GM12878 (cell line): Measurements from ENCODE around the gene GPC5. TPM values are rescaled to one million over a fixed set of nuclear protein-coding genes. Genes with fewer than 3 reads are reported as not detected.

Source experiments
- ATAC-seq: fragments of 200-7000 bp; cut with Tn5 transposase; 3 replicates; pipeline ENCODE4 v1.9.1; 2020; ENCODE audit warnings: mild to moderate bottlenecking, moderate library complexity
- BruUV-seq: library from RNA; stranded (reverse); fragments of 400-500 nt; replicated peaks from 2 replicates; lab custom pipeline; 2021; lab: Mats Ljungman, UMichigan
- CTCF ChIA-PET: fragments of 300-600 bp; sonication (Branson Sonifier 250); formaldehyde crosslinking; extraction: SDS; loops from one replicate; lab custom pipeline; 2021; ENCODE audit warnings: inconsistent platforms; lab: Yijun Ruan, JAX
- POLR2A ChIA-PET: fragments of 350-600 bp; formaldehyde crosslinking; extraction: SDS; loops from one replicate; lab custom pipeline; 2021; ENCODE audit warnings: inconsistent platforms; lab: Charles Lee
- RAD21 ChIA-PET: fragments of 300-600 bp; sonication (Branson Sonifier 250); formaldehyde crosslinking; loops from one replicate; lab custom pipeline; 2023; ENCODE audit warnings: antibody characterized with exemption; ENCODE audit not compliant: unreplicated experiment; lab: Charles Lee
- SMC1A ChIA-PET: fragments of 300-600 bp; sonication (Branson Sonifier 250); formaldehyde crosslinking; loops from one replicate; lab custom pipeline; 2023; ENCODE audit not compliant: unreplicated experiment, uncharacterized antibody; lab: Charles Lee
- DNase-seq: peaks from one replicate; pipeline ENCODE4 v3.0.0-alpha.2; 2011; ENCODE audit warnings: low read depth, low spot score
- FAIRE-seq: peaks from 3 replicates; lab custom pipeline; 2011; peaks lifted over from hg19 to GRCh38; lab: Jason Lieb, UNC
- H2AFZ ChIP-seq: 2 replicates; pipeline ENCODE4 v1.6.0; 2011; ENCODE audit warnings: low read depth, low read length, control low read depth; ENCODE audit not compliant: control insufficient read depth
- H3K27ac ChIP-seq: 2 replicates; pipeline ENCODE4 v1.5.1; 2011; ENCODE audit warnings: control low read depth; ENCODE audit not compliant: control insufficient read depth, insufficient read depth
- H3K27me3 ChIP-seq, 2 experiments: replicated peaks in 1 of 2; 2 replicates each; pipeline versions ENCODE4 v1.6.0 to v1.6.1; 2011; ENCODE audit warnings: low read length in 1 of 2; ENCODE audit not compliant: control insufficient read depth in 2 of 2, insufficient read depth in 2 of 2
- H3K36me3 ChIP-seq, 2 experiments: 2 replicates each; pipeline ENCODE4 v1.5.1; 2011; ENCODE audit warnings: low read length in 1 of 2; ENCODE audit not compliant: control insufficient read depth in 2 of 2, insufficient read depth in 2 of 2
- H3K4me1 ChIP-seq: 2 replicates; pipeline ENCODE4 v1.6.1; 2011; ENCODE audit warnings: mild to moderate bottlenecking, low read length, moderate library complexity, mixed read lengths; ENCODE audit not compliant: control insufficient read depth, insufficient read depth
- H3K4me2 ChIP-seq: 2 replicates; pipeline ENCODE4 v1.6.0; 2011; ENCODE audit warnings: control low read depth; ENCODE audit not compliant: control insufficient read depth, insufficient read depth
- H3K4me3 ChIP-seq: fragments of 200-600 bp; sonication (generic); 2 replicates; pipeline ENCODE4 v1.5.1; 2016
- H3K79me2 ChIP-seq: 2 replicates; pipeline ENCODE4 v1.6.0; 2011; ENCODE audit warnings: low read length; ENCODE audit not compliant: control insufficient read depth, insufficient read depth
- H3K9ac ChIP-seq: 2 replicates; pipeline ENCODE4 v1.8.0; 2011; ENCODE audit warnings: low read length, control low read depth, mixed read lengths; ENCODE audit not compliant: control insufficient read depth, insufficient read depth
- H3K9me3 ChIP-seq: replicated peaks from 3 replicates; pipeline ENCODE4 v1.5.1; 2011; ENCODE audit warnings: mild to moderate bottlenecking, low read length; ENCODE audit not compliant: control insufficient read depth, insufficient read depth
- H4K20me1 ChIP-seq: 2 replicates; pipeline ENCODE4 v1.6.0; 2011; ENCODE audit not compliant: control insufficient read depth, insufficient read depth
- BRCA1 ChIP-seq: IDR thresholded peaks from 2 replicates; pipeline ENCODE4 v1.6.1; 2011; ENCODE audit warnings: low read depth, low read length, improper control_type of control experiment
- EED ChIP-seq: sonication (generic); IDR thresholded peaks from 2 replicates; pipeline ENCODE4 v1.6.1; 2016; ENCODE audit warnings: antibody characterized with exemption, low read depth
- EZH2 ChIP-seq: IDR thresholded peaks from 2 replicates; pipeline ENCODE4 v1.6.1; 2012; ENCODE audit warnings: low read depth, mild to moderate bottlenecking, control low read depth, inconsistent platforms, low read length, borderline replicate concordance; ENCODE audit not compliant: control insufficient read depth
- IRF5 ChIP-seq: fragments of 450-650 bp; IDR thresholded peaks from 2 replicates; pipeline ENCODE4 v1.6.1; 2017; ENCODE audit warnings: borderline replicate concordance
- JUND ChIP-seq: IDR thresholded peaks from 2 replicates; pipeline ENCODE4 v1.6.1; 2012; ENCODE audit warnings: low read depth, mild to moderate bottlenecking, low read length, improper control_type of control experiment, moderate library complexity
- NFYA ChIP-seq: IDR thresholded peaks from 2 replicates; pipeline ENCODE4 v1.6.1; 2011; ENCODE audit warnings: low read depth, mild to moderate bottlenecking, low read length, improper control_type of control experiment, borderline replicate concordance
- RAD21 ChIP-seq: IDR thresholded peaks from 2 replicates; pipeline ENCODE4 v1.6.1; 2011; ENCODE audit warnings: mild to moderate bottlenecking, low read depth, low read length, moderate library complexity; ENCODE audit not compliant: insufficient read depth
- RFX5 ChIP-seq: IDR thresholded peaks from 2 replicates; pipeline ENCODE4 v1.6.1; 2011; ENCODE audit warnings: low read depth, low read length, improper control_type of control experiment
- SIX5 ChIP-seq: IDR thresholded peaks from 2 replicates; pipeline ENCODE4 v1.6.1; 2011; ENCODE audit warnings: mild to moderate bottlenecking, low read depth, low read length, moderate library complexity; ENCODE audit not compliant: severe bottlenecking
- SP1 ChIP-seq: IDR thresholded peaks from one replicate; pipeline ENCODE4 v1.6.1; 2011; ENCODE audit warnings: low read depth, low read length
- SPI1 ChIP-seq: IDR thresholded peaks from 2 replicates; pipeline ENCODE4 v1.6.1; 2011; ENCODE audit warnings: low read depth, mild to moderate bottlenecking, low read length, moderate library complexity, borderline replicate concordance; ENCODE audit not compliant: insufficient read depth
- TAF1 ChIP-seq: IDR thresholded peaks from 2 replicates; pipeline ENCODE4 v1.6.1; 2011; ENCODE audit warnings: mild to moderate bottlenecking, low read depth, low read length, borderline replicate concordance
- ZNF274 ChIP-seq: IDR thresholded peaks from one replicate; pipeline ENCODE4 v1.8.0; 2011; ENCODE audit not compliant: insufficient read length, insufficient read depth
- WGBS: methylation state at CpG from one replicate; pipeline ENCODE4 v1.1.6; 2016; ENCODE audit warnings: low lambda C conversion rate; ENCODE audit not compliant: insufficient replicate concordance, insufficient coverage; ENCODE audit errors: missing lambda C conversion rate; 5-methylcytosine and 5-hydroxymethylcytosine counted together
- in situ Hi-C: fragments of 300-500 bp; cut with MboI; formaldehyde crosslinking; loops from 9 replicates; pipeline ENCODE4 v1.14.3; 2018; ENCODE audit warnings: mixed read lengths
- intact Hi-C: fragments of 100-400 bp; cut with micrococcal nuclease; formaldehyde crosslinking; loops from one replicate; pipeline ENCODE4 v1.14.2; 2022; ENCODE audit not compliant: unreplicated experiment
- polyA plus RNA-seq, 11 experiments: library from polyadenylated mRNA; depleted of rRNA in 4 of 11; unstranded in 6 of 11; stranded (reverse) in 5 of 11; fragments of >200 nt; fragmentation: Nextera tagmentation in 4 of 11; fragmentation: Illumina TruSeq in 1 of 11; extraction: Ambion mirVana in 4 of 11; extraction: Trizol in 1 of 11; gene quantifications; 1 replicate in 1 of 11; 2 replicates in 10 of 11; pipeline versions ENCODE4 v1.2.1 to v1.2.3, GENCODE V29; 2011 to 2016; ENCODE audit warnings: inconsistent platforms in 2 of 11, missing spikeins in 2 of 11, low read depth in 1 of 11
- total RNA-seq, 4 experiments: library from RNA; depleted of rRNA in 3 of 4; stranded (reverse); fragments of >200 nt in 3 of 4; fragmentation: Illumina TruSeq in 1 of 4; extraction: Trizol in 1 of 4; gene quantifications; 2 replicates each; pipeline versions ENCODE4 v1.2.1 to v1.2.3, GENCODE V29; 2013 to 2021
- TF ChIP-seq, protein P1 (sequence below): fragments of 450-650 bp; IDR thresholded peaks from 2 replicates; pipeline ENCODE4 v1.6.1; 2017; ENCODE audit warnings: mild to moderate bottlenecking, moderate library complexity
- TF ChIP-seq, protein P2 (sequence below), 3 experiments: IDR thresholded peaks in 2 of 3; conservative IDR thresholded peaks in 1 of 3; 2 replicates each; pipeline ENCODE4 v1.5.1; 2011; ENCODE audit warnings: low read depth in 3 of 3, low read length in 3 of 3, mild to moderate bottlenecking in 3 of 3, control low read depth in 2 of 3, moderate library complexity in 2 of 3, inconsistent platforms in 1 of 3, mixed read lengths in 1 of 3; ENCODE audit not compliant: control insufficient read depth in 2 of 3, insufficient read depth in 1 of 3; ENCODE audit errors: extremely low read depth in 1 of 3

GPC5 gene
- total and polyA plus RNA-seq, 10 of the 15 experiments (the other 5 are each of a cell fraction or from before 2014, with no cell fraction given), result 0.05 to 0.87 (median 0.44) TPM; not detected in 1

- ChIA-PET CTCF (interaction anchor here (1.0 to 2.8 kb wide), 7 partner anchors 9 to 265 kb away, joined by 3 to 12 read pairs (median 5); no protein-coding TSS in a partner anchor), POLR2A (no interaction called here)
- H4K20me1 ChIP-seq, result no peaks in the 10 kb centered on the region
Observed at GRCh38 chr13:91576590-91576989, 178.2 kb downstream of the GPC5 start.

More at GRCh38 chr13:91576590-91576989, 178.2 kb downstream of the GPC5 start:
- H3K4me3 ChIP-seq, result no peak overlapping the region
- DNase-seq (no peak), FAIRE-seq (no peak), ATAC-seq (peak; percentile 48)
- intact Hi-C loops (loop anchor here (5.0 kb wide), 1 partner anchor 194 kb away; no protein-coding TSS in a partner anchor), in situ Hi-C loops (no loop called here)
- RAD21 ChIA-PET, result no interaction called here
- no peak overlapping the region for H3K9ac ChIP-seq
- no peak overlapping the region for H3K4me2 ChIP-seq
- no TSS peak for BruUV-seq
- SMC1A ChIA-PET, result interaction anchor here (1.5 to 1.6 kb wide), 2 partner anchors 12 to 65 kb away, joined by 3 to 4 read pairs; no protein-coding TSS in a partner anchor
- H3K36me3 ChIP-seq, result no peaks in the 10 kb centered on the region
- WGBS, result 12% methylated on average over 2 of the region's 2 CpGs
- no peak overlapping the region for H3K27ac ChIP-seq
- H3K4me1 ChIP-seq, result no peaks in the 10 kb centered on the region
- H3K9me3 ChIP-seq, result no peaks in the 10 kb centered on the region; the same call in 2 of the 3 replicates
- no peaks in the 10 kb centered on the region for H3K27me3 ChIP-seq
- H2AFZ ChIP-seq, result no peak overlapping the region
- no peaks in the 10 kb centered on the region for H3K79me2 ChIP-seq
- TF ChIP-seq RAD21 (0 out of 2 replicates have a peak, but pooled peaks have one; percentile 9), BRCA1 (no peak), RFX5 (no peak), SP1 (no peak), IRF5 (no peak), ZNF274 (no peak), EED (no peak), JUND (no peak), EZH2 (no peak), SIX5 (no peak), SPI1 (no peak), TAF1 (no peak), NFYA (no peak)
- TF ChIP-seq, protein P1, sequence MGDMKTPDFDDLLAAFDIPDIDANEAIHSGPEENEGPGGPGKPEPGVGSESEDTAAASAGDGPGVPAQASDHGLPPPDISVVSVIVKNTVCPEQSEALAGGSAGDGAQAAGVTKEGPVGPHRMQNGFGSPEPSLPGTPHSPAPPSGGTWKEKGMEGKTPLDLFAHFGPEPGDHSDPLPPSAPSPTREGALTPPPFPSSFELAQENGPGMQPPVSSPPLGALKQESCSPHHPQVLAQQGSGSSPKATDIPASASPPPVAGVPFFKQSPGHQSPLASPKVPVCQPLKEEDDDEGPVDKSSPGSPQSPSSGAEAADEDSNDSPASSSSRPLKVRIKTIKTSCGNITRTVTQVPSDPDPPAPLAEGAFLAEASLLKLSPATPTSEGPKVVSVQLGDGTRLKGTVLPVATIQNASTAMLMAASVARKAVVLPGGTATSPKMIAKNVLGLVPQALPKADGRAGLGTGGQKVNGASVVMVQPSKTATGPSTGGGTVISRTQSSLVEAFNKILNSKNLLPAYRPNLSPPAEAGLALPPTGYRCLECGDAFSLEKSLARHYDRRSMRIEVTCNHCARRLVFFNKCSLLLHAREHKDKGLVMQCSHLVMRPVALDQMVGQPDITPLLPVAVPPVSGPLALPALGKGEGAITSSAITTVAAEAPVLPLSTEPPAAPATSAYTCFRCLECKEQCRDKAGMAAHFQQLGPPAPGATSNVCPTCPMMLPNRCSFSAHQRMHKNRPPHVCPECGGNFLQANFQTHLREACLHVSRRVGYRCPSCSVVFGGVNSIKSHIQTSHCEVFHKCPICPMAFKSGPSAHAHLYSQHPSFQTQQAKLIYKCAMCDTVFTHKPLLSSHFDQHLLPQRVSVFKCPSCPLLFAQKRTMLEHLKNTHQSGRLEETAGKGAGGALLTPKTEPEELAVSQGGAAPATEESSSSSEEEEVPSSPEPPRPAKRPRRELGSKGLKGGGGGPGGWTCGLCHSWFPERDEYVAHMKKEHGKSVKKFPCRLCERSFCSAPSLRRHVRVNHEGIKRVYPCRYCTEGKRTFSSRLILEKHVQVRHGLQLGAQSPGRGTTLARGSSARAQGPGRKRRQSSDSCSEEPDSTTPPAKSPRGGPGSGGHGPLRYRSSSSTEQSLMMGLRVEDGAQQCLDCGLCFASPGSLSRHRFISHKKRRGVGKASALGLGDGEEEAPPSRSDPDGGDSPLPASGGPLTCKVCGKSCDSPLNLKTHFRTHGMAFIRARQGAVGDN, result no peak
- TF ChIP-seq, protein P2, sequence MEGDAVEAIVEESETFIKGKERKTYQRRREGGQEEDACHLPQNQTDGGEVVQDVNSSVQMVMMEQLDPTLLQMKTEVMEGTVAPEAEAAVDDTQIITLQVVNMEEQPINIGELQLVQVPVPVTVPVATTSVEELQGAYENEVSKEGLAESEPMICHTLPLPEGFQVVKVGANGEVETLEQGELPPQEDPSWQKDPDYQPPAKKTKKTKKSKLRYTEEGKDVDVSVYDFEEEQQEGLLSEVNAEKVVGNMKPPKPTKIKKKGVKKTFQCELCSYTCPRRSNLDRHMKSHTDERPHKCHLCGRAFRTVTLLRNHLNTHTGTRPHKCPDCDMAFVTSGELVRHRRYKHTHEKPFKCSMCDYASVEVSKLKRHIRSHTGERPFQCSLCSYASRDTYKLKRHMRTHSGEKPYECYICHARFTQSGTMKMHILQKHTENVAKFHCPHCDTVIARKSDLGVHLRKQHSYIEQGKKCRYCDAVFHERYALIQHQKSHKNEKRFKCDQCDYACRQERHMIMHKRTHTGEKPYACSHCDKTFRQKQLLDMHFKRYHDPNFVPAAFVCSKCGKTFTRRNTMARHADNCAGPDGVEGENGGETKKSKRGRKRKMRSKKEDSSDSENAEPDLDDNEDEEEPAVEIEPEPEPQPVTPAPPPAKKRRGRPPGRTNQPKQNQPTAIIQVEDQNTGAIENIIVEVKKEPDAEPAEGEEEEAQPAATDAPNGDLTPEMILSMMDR (IDR thresholded peaks at IDR 0.05 in 2 of 3, conservative IDR thresholded peaks at IDR 0.05 in 1 of 3; ENCODE audit: control insufficient read depth in 2 of 3, extremely low read depth in 1 of 3, insufficient read depth in 1 of 3, low read depth in 3 of 3, low read length in 3 of 3), result peak; percentile 20 to 39 (median 31); a peak in 2 of 6 replicates
